ENCODE data around the gene INHBA. TPM values are rescaled to one million over a fixed set of nuclear protein-coding genes. Genes with fewer than 3 reads are reported as not detected.
A peak's percentile ranks its signal among the peaks of the same experiment; 100 is the strongest.

INHBA gene
- total RNA-seq, 1 donor from 2014 or later: 601 TPM

- no peak for DNase-seq (ENCODE audit: low spot score)
- H3K27ac Mint-ChIP-seq (ENCODE audit: unreplicated experiment): peak overlapping the region; percentile 62
- no peak overlapping the region for H3K4me3 Mint-ChIP-seq (ENCODE audit: unreplicated experiment)
- no peaks in the 10 kb centered on the region for H3K27me3 Mint-ChIP-seq (ENCODE audit: low read depth)
- no peak for TF ChIP-seq CTCF (IDR thresholded peaks at IDR 0.05)
- H3K36me3 Mint-ChIP-seq (ENCODE audit: low read depth): no peaks in the 10 kb centered on the region
- peaks cover 28% of the 10 kb centered on the region for H3K4me1 Mint-ChIP-seq (ENCODE audit: low read depth)
- H3K9me3 Mint-ChIP-seq (ENCODE audit: low read depth): peaks cover 27% of the 10 kb centered on the region
Observed at GRCh38 chr7:41744161-41744560, 41.3 kb upstream of the INHBA start.

GRCh38 chr7:41742401-41743020 lies 39.6 kb upstream of the INHBA start:
- no peak for TF ChIP-seq CTCF (IDR thresholded peaks at IDR 0.05)
- Mint-ChIP-seq H3K9me3 (ENCODE audit: low read depth) (peaks cover 21% of the 10 kb centered on the region), H3K4me3 (ENCODE audit: unreplicated experiment) (no peak overlapping the region), H3K4me1 (ENCODE audit: low read depth) (peaks cover 25% of the 10 kb centered on the region), H3K27ac (ENCODE audit: unreplicated experiment) (no peak overlapping the region), H3K27me3 (ENCODE audit: low read depth) (no peaks in the 10 kb centered on the region), H3K36me3 (ENCODE audit: low read depth) (no peaks in the 10 kb centered on the region)
- no peak for DNase-seq (ENCODE audit: low spot score)

- no peak overlapping the region for H3K27ac Mint-ChIP-seq (ENCODE audit: unreplicated experiment)
- H3K4me1 Mint-ChIP-seq (ENCODE audit: low read depth): peaks cover 7% of the 10 kb centered on the region
- DNase-seq (ENCODE audit: low spot score): no peak
- H3K27me3 Mint-ChIP-seq (ENCODE audit: low read depth): no peaks in the 10 kb centered on the region
- H3K9me3 Mint-ChIP-seq (ENCODE audit: low read depth): peaks cover 16% of the 10 kb centered on the region
- no peak for TF ChIP-seq CTCF (IDR thresholded peaks at IDR 0.05)
- H3K4me3 Mint-ChIP-seq (ENCODE audit: unreplicated experiment): no peak overlapping the region
- H3K36me3 Mint-ChIP-seq (ENCODE audit: low read depth): no peaks in the 10 kb centered on the region
Observed at GRCh38 chr7:41738806-41739205, 35.9 kb upstream of the INHBA start.

GRCh38 chr7:41738336-41738735 lies 35.4 kb upstream of the INHBA start:
- H3K36me3 Mint-ChIP-seq (ENCODE audit: low read depth): no peaks in the 10 kb centered on the region
- H3K27ac Mint-ChIP-seq (ENCODE audit: unreplicated experiment): no peak overlapping the region
- no peak for DNase-seq (ENCODE audit: low spot score)
- TF ChIP-seq CTCF (IDR thresholded peaks at IDR 0.05): no peak
- no peaks in the 10 kb centered on the region for H3K27me3 Mint-ChIP-seq (ENCODE audit: low read depth)
- H3K9me3 Mint-ChIP-seq (ENCODE audit: low read depth): peaks cover 16% of the 10 kb centered on the region
- no peak overlapping the region for H3K4me3 Mint-ChIP-seq (ENCODE audit: unreplicated experiment)
- peaks cover 7% of the 10 kb centered on the region for H3K4me1 Mint-ChIP-seq (ENCODE audit: low read depth)

GRCh38 chr7:41735206-41735605 lies 32.3 kb upstream of the INHBA start:
- no peaks in the 10 kb centered on the region for H3K36me3 Mint-ChIP-seq (ENCODE audit: low read depth)
- TF ChIP-seq CTCF (IDR thresholded peaks at IDR 0.05): no peak
- H3K27me3 Mint-ChIP-seq (ENCODE audit: low read depth): no peaks in the 10 kb centered on the region

More at GRCh38 chr7:41735206-41735605, 32.3 kb upstream of the INHBA start:
- H3K9me3 Mint-ChIP-seq (ENCODE audit: low read depth): no peaks in the 10 kb centered on the region
- DNase-seq (ENCODE audit: low spot score): no peak
- no peak overlapping the region for H3K27ac Mint-ChIP-seq (ENCODE audit: unreplicated experiment)
- no peak overlapping the region for H3K4me3 Mint-ChIP-seq (ENCODE audit: unreplicated experiment)
- H3K4me1 Mint-ChIP-seq (ENCODE audit: low read depth): peaks cover 30% of the 10 kb centered on the region
